Retina (tissue), 1 donor: Measurements from ENCODE around the gene GRIK4.

ENCODE experiments used
- DNase-seq: peaks from one replicate; pipeline ENCODE4 v3.0.0-alpha.2; 2016

GRIK4 gene

DNA sequence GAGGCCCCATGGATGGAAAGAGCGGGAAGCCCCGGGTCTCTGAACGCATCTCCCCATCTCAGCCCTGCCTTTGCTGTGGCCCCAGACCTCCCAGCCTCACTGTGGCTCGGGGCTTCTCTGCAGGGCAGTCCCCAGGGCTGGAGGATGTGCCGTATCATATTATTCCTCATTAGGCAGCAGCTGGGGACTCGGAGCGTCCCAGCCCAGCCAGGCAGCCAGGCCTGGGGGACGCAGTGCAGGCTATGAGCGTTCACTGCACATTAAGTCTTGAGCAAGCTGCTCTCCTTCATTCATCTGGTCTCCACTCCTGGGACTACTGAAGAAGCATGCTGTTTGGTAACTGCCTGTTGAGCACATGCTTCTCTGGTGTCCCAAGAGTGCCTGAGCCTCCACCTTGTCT, 285.6 kb downstream of the GRIK4 start:
- DNase-seq = no peak

DNA sequence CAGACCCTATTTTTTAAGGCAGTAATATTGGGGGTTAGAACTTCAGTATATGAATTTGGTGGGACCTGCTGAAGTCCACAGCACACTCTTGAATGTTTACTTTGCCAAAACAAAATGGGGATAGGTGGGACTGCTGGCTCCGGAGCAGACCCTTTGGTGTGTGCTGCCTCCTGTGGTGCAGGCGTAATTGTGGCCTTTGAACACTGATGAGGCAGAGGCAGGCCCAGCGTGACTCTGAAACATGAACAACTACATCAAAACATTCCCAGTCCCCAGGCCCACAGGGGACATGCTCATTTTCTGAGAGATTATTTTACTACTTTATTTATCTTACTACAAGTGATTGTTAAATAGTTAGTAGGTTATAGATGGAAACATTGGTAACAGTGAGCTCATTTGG, 287.3 kb downstream of the GRIK4 start:
- no peak for DNase-seq

DNA sequence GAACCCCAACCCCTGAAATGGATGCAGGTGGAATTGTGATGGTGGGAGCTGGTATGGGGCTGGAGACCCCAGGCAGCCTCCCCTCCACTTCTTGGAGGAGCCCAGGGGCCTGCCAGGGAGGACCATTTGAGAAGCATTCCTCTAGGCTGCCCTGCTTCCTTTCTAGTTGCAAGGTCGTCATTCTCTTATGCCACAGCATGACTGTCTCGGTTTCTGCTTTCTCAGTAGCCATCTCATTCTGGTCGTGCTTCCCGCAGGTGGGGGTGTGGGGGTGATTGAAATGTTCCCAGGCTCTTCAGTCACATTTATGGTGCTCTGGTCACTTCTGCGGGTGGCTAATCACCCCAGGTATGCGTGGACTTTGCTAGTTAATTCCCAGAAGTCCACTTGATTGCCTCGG, 288.7 kb downstream of the GRIK4 start:
- DNase-seq = no peak

DNA sequence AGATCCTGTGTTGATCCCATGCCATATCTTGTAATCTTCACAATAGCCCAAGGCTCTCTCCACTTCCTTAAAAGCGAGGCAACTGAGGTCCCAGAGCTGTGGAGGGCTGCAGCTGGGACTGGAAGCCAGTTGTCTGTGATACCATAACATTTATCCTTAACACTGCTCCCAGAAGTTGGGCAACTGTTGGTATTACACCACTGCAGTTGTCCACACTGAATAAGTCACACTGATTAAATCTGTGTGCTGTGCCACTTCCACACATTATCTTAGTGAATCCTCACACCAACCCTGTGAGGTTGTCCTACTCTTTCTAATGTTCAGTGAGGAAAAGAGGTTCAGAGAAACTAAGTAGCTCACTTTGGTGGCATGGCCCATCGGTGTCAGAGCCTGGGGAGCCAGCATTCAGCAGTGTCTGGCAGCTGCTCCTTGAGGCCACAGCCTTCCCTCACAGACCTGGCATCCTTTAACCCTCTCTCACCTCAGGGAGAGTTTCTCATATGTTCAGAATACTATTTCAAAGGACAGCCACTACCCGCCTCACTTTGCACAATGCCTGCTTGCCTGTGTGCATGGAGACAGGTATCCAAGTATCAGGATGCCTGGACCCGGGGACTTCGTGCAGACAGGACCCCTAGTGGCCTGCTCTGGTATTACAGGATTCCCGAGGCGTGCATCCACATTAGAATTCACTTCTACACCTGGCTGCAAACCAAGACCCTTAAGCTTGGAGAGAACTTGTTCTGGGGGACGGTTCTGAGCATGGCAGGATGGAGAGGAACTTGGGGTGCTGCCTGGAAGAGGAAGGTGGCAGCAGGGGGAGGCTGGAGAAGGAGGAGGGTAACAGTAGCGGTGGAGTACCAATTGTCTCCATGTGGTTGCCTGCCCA, 290.5 kb downstream of the GRIK4 start:
- peak; percentile 75 for DNase-seq

DNA sequence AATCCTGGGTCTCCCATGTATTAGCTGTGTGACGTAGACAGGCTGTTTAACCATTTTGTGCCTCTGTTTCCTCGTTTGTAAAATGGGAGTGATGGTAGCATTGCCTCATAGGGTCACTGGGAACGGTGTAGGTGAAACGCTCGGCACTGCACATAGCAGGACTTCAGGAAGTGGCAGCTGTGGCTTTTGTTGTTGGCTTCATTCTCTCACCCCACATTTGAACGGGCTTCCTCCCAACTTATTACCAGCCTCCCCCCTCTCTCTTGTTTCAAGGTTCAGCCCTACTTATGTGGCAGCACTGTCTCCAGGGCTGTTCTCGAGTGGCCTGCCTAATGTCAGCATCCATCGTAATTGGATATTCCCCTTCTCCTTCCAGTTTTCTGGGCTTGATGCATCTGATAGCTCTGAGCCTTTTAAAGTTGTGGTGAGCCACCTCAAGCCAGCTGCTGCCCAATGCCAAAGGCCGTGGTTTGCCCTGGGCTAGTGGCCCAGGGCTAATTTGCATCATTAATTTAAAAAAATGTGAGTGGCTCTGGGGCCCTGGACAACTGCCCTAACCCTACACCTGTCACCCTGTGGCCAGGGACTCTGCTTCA, 294.5 kb downstream of the GRIK4 start:
- no peak for DNase-seq

DNA sequence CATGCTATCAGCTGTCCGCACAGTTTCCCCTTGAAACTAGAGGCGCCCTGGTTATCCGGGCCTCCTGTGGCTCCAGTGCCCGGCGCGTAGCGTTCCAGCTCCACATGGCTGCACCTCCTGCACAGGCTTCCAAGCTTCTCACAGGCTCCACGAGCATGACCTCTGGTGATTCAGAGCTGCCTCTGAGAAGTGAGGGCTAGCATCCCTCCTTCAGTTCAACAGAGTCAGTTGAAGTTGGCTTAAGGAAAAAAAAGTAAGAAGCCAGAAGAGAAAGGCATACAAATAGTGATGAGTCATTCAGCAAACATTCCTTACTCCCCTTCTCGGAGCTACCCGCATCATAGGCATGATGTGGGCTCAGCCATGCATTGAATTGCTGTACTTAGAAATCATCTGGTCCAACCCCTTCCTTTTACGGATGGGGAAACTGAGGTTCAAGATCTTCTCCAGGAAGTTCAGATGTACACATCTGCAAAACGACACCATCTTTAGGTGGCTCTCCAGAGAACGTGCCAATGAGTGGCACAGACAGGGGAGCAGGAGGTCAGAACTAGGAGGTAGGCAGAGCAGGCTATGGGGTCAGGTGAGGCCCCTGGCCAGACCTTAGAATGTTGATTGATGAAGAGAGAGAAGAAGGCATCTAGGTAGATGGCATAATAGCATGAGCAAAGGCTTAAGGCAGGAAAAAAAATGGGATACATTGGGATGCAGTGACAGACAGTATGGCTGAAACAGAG, 296.0 kb downstream of the GRIK4 start:
- no peak for DNase-seq

DNA sequence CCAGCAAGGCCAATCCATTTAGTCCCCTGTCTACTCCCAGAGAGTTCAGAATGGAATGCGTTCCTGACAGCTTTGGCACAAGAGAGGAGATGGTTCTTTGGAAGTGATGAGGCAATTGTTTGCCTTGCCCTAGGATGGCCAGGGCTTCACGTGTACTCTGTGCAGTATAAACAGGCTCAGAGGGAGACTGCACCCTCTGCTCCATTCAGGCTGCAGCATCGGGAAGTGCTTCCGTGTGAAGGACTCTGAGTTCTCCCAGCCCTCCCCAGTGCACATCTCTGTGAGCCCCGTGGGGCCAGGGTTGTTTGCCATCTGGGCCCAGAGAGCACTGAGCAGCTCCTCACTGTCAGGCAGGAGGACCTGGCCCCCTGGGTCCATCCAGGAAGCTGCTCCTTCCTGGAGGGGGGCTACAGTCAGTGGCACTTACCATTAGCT, 297.1 kb downstream of the GRIK4 start:
- no peak for DNase-seq

DNA sequence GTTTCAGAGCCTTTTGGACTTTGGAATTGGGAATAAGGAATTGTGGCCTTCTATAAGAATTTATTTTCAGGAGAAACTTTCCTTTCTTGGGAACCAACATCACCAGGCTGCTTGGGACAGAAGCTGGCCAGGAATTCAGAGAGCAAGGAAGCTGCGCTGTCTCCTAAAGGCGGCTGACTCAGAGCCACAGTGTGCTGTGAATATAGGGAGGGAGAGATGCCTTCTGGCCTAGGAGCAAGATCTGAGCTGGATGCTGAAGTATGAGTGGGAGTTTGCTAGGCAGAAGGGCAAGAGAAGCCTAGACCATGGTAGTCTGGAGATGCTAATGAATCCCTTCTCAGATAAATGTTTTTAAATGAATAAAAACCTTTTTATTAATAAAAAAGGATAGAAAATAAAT, 298.7 kb downstream of the GRIK4 start:
- no peak for DNase-seq

DNA sequence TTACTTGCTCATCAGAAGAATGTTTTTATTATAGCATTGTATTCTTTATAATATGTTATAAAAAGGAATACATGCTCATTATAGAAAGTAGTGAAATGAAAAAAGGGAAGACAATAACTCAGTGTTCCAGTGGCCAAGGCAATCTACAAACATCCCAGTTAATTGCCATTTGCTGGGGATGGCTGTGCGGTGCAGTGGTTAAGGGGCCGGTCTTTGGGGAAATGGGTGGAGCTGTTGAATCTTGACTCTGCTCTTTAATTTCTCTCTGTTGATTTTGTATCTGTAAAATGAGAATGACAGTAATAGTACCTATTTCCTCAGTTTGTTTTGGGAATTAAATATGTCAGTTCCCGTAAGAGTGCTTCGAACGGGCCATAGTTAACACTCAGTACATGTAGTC, 299.7 kb downstream of the GRIK4 start:
- DNase-seq = no peak

DNA sequence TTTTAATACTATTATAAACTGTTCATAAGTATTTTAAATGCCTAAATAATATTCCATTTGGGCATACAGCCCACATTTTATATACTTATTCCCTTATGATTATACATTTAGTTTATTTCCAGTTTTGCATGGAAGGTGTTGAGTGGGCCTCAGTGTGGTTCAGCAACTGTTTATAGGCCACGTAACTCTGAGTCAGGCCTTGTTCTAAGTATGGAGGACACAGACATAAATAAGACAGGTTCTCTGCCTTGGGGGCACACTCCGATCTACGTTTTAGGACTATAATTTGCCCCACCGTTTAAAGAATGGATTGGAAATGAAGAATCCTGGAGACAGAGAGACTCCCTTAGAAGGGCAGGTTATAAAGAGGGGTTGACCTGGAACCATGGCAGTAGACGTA, 300.2 kb downstream of the GRIK4 start:
- DNase-seq = no peak

DNA sequence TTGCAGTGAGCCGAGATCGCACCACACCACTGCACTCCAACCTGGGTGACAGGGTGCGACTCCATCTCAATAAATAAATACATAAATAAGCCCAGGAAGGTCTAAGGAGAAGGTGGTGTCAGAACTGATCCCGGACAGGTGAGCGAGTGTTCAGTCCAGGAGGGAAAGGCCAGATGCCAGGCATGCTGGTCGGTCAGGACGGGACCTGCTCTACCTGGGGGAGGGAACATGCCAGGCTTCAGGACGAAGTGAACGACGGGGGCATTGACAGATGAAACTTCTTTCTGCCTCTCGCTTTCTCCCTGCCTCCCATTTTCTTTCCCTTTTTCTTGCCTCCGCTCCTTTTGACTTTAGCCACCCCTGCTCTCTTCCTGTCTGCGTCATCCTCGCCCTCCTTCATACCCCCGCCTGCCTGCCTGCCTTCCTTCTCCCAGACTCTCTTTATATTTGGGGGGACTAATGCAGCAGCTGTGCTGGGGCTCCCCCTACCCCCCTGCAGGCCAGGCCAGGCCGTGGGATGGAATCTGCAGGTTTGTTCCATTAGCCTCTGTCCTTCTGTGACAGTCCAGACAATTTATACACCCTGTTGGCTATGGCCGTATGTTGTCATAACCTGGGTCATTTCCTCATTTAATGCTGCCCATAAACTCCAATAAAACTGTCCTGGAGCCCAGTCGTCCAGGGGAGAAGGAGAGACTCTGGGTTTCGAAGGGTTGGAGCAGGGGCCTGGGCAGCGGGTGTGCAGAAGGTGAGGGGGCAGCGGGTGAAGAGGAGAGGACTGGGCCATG, 303.2 kb downstream of the GRIK4 start:
- DNase-seq = no peak

DNA sequence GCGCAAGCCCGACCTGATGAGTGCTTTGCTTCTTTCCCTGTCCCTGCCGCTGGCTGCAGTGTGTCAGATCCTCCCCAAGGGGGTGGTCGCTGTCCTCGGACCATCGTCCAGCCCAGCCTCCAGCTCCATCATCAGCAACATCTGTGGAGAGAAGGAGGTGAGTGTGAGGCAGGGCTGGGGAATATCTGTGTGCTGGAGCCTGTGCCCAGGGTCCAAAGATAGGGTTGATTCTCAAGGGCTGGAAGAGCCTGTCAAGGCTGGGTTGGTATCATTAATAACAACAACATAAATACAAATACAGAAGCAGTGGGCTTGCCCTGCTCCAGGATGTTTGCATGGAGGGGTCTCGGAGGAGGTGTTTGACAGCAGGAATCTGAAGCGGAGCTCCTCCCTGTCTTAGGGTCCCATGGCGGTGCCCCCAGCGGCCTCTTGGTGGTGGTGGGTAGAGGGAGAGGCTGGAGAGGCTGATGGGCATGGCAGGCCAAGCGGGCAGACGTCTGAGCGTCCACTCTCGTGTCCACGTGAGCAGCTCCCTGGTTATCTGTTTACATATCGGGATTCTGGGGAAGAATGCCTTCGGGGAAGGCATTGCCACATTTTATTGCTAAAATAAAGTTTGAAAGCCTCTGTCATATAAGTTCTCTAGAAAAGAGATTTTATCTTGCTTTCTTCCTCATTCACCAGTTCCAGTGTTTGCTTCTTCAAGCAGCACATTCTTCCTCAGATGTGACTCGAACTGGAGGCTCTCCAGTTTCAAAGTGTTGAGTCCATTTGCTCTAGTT, 304.0 kb downstream of the GRIK4 start:
- no peak for DNase-seq

DNA sequence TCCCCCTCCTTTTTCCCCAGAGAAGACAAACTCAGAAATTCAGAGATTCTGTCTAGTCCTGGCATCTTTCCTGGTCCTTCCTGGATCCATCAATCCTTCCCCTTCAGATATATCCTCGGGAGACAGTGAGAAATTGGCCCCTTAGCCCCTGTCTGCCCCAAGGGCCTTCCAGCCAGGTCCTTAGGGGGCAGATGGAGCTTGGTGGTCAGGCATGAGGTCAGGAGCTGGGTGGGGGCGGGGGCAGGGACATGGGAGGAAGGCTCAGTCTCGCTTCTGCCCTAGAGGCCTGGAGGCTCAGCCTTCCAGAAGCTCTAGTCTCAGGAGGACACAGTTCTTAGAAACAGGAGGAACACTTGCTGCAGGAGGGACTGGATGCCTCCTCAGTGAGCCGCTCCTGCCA, 304.6 kb downstream of the GRIK4 start:
- no peak for DNase-seq

DNA sequence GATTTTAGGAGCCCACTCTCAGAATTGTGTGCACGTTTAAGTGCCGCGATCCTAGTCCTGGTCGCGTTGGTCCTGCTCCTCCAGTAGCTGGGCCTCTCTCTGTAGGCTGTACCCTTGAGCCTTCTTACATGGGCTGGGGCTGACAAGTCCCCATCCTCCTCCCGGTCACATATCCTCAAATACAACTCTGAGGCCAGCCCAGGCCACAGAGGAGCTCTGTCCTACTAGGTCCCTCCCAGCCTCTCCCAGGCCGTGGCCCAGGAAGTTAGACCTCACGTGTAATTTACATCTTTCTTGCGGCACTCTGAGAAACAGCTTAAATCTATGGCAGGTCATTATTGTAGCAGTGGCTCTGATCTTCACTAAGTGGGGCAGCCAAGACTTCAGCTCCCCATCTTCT, 305.2 kb downstream of the GRIK4 start:
- DNase-seq = no peak

DNA sequence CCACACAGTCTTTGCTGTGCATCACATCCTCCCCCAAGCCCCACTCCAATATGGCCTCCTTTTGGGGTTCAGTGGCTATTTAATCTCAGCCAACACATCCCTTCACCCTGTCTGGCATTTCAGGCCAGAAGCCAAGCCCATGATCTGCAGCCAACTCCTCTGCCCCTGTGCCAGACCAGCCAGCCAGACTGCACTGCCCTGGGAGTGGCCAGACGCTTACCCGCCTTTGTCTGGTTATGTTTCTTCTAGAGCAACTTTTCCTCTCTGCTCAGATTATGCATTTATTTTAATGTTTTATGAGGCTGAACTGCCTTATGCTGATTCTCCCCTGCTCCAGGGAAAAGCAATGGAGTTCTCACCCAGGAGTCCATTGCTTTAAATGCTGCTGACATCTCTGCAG, 305.6 kb downstream of the GRIK4 start:
- no peak for DNase-seq

DNA sequence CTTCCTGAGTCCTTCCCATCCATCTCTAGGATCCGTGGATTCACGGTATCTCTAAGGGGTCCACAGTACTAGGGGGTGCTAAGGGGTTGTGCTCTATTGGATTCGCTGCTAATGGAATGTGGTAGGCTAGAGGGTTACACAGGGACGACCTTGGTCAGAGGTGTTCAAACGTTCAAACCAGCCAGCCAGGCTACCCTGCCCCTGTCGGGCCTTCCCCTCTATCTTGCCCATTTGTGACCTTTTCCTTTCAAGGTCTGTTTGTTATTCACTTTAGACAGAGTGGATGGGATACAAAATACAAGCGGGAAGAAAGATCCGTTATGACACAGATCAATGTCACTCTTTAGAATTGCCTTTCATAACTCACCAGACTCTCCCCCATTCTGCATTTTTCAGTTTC, 306.5 kb downstream of the GRIK4 start:
- DNase-seq = no peak

DNA sequence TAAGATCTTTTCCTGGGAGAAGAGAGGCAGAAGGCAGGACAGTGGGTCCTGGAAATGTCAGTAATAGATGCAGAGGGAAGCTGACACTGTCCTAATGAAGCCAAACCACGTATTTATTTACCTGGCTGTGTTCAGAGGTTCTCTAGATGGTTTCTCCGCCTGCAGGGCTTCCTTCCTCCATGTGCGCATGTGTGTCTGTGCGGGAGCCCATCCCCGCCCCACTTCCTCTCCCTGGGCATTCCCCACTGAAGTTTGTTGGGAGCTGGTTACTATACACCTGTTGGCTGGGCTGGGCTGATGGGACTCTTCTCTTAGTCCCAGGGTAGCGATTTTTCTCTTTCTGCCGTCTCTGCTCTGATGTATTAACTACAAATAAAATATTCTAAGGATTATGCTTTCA, 307.5 kb downstream of the GRIK4 start:
- no peak for DNase-seq

DNA sequence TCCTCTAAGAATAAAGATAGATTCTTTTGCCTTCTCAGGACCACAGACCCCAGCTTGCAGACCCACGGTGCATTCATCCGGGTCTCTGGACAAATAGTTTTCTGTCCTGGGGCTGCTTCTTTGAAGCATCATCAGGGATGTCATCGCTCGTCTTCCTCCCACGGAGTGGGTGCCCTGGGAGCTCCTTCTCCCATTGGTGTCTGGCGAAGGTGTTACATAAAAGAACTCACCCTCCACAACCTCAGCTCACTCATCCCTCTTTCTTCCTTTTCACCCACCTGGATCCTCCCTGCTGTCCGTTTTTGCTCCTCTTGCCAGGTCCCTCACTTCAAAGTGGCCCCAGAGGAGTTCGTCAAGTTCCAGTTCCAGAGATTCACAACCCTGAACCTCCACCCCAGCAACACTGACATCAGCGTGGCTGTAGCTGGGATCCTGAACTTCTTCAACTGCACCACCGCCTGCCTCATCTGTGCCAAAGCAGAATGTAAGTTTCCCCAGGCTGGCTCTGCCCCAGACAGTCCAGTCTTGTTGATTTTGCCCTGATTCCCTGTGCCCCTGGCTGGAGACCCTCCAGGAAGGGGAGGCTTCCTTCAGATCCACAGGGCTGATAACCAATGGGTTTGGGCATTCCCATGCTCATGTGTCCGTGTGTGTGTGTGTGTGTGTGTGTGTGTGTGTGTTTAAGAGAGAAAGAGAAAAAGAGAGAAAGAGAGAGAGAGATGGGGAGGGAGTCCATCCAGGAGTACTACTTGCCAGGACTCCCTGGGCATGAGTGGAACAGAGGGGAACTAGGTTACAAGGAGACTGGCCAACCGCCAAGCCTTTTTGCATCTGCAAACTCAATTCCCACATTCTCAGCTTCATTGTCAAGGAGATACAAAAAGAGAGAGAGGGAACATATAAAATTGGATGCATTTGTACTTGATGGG, 308.2 kb downstream of the GRIK4 start:
- DNase-seq = no peak

DNA sequence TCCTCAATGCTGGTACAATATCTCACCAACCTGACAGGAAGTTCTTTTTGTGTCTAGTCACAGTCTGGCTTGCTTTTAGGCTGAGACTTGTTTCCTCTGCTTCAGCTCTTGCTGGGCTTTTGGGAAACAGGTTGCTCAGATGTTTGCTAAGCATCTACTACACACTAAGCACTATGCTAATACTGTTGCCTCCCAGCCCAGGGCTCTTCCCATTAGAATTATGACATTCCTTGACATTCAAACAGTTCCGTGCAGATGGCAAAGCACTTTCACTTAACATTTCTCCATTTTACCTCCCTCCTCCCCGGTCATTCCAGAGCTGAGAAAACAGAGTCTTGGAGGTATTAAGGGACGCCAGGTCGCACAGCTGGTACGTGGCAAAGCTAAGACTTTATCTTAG, 311.6 kb downstream of the GRIK4 start:
- no peak for DNase-seq

DNA sequence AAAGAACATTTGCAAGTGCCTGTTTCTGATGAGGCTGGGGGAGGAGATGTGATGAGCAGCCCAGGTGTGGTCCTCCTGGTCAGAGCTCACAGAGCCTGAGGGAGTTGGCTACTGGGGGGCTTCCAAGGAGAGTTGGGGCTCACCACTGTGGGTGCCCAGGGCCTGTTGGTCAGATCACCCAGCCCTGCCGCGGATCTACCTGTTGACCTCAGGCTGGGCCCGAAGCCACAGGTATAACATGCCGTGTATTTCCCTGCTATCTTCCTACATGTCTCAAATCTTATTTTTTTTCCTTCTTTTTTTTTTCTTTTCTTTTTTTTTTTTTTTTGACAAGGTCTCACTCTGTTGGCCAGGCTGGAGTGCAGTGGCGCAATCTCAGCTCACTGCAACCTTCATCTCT, 312.7 kb downstream of the GRIK4 start:
- DNase-seq = no peak

DNA sequence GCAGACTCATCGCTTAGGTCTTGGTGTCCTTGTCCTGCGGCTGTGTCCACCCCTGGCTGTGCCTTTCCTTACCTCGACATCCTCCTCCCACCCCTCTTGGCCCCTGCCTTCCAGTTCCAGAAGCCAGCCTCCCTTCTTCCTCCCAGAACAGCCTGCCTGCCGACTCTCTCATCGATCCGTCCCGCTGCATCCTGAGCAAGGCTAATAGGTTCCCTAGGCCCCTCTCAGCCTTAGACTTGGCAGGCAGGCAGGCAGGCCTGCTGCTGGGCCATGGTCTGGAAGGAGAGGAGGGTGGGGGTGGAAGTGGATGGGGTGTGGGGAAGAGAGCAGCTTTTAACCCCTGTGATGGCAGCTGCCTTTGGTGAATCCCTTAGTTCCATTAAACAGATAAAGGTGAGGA, 315.6 kb downstream of the GRIK4 start:
- no peak for DNase-seq
